HL-60 (cell line): ENCODE data around the gene GPER1.

Experiments used
- DNase-seq, 2 experiments: peaks; one replicate each; pipeline ENCODE4 v3.0.0-alpha.2; 2010 to 2020; ENCODE audit warnings: low read depth in 1 of 2, low spot score in 1 of 2
- H3K27ac ChIP-seq: fragments of 250-450 bp; sonication (Bioruptor Pico); replicated peaks from 2 replicates; pipeline ENCODE4 v1.5.1; 2020; ENCODE audit warnings: mild to moderate bottlenecking, moderate library complexity
- H3K27me3 ChIP-seq: fragments of 250-450 bp; sonication (Bioruptor Pico); 2 replicates; pipeline ENCODE4 v1.5.1; 2021; ENCODE audit warnings: mild to moderate bottlenecking, moderate library complexity; ENCODE audit not compliant: insufficient read depth, poor library complexity, severe bottlenecking
- H3K4me3 ChIP-seq: replicated peaks from 2 replicates; pipeline ENCODE4 v1.5.1; 2011; ENCODE audit warnings: mild to moderate bottlenecking, control low read depth, low read length; ENCODE audit not compliant: insufficient read depth
- CTCF ChIP-seq: IDR thresholded peaks from one replicate; pipeline ENCODE4 v1.5.1; 2011; ENCODE audit warnings: low read length, control low read depth, inconsistent platforms; ENCODE audit not compliant: insufficient read depth
- GABPA ChIP-seq: IDR thresholded peaks from 2 replicates; pipeline ENCODE4 v1.6.1; 2012; ENCODE audit warnings: low read depth
- POLR2AphosphoS5 ChIP-seq: IDR thresholded peaks from 2 replicates; pipeline ENCODE4 v1.6.1; 2012; ENCODE audit warnings: low read depth
- REST ChIP-seq: IDR thresholded peaks from 2 replicates; pipeline ENCODE4 v1.6.1; 2012; ENCODE audit warnings: low read depth; ENCODE audit not compliant: insufficient replicate concordance
- SPI1 ChIP-seq: IDR thresholded peaks from 2 replicates; pipeline ENCODE4 v1.6.1; 2012; ENCODE audit warnings: low read depth, mild to moderate bottlenecking, borderline replicate concordance

Gene GPER1

GRCh38 chr7:1078985-1079384, 8.9 kb upstream of the GPER1 start:
- no peak for DNase-seq
- H3K27me3 ChIP-seq: no peaks in the 10 kb centered on the region
- no peak for TF ChIP-seq REST
- no peak overlapping the region for H3K4me3 ChIP-seq
- H3K27ac ChIP-seq: no peak overlapping the region

GRCh38 chr7:1079546-1079945, 8.4 kb upstream of the GPER1 start:
- Histone ChIP-seq H3K27me3 (no peaks in the 10 kb centered on the region), H3K4me3 (no peak overlapping the region), H3K27ac (no peak overlapping the region)
- no peak for DNase-seq
- TF ChIP-seq POLR2AphosphoS5: no peak
- TF ChIP-seq REST: no peak
- no peak for TF ChIP-seq SPI1
- TF ChIP-seq GABPA: no peak
- no peak for TF ChIP-seq CTCF

GRCh38 chr7:1080252-1080920, 7.5 kb upstream of the GPER1 start:
- no peaks in the 10 kb centered on the region for H3K27me3 ChIP-seq
- no peak for DNase-seq
- H3K4me3 ChIP-seq: no peak overlapping the region
- TF ChIP-seq REST (no peak), CTCF (no peak), SPI1 (no peak), POLR2AphosphoS5 (no peak), GABPA (no peak)
- no peak overlapping the region for H3K27ac ChIP-seq

- TF ChIP-seq GABPA (no peak), SPI1 (no peak), REST (no peak), CTCF (no peak)
- H3K27me3 ChIP-seq: no peaks in the 10 kb centered on the region
- no peak overlapping the region for H3K27ac ChIP-seq
- no peak overlapping the region for H3K4me3 ChIP-seq
- no peak for DNase-seq
Measured at GRCh38 chr7:1080921-1081255, 7.0 kb upstream of the GPER1 start.
